Glomerular endothelial cell (primary cell): Measurements from ENCODE around the gene MRPL50. TPM values are rescaled to one million over a fixed set of nuclear protein-coding genes. Genes with fewer than 3 reads are reported as not detected.
A peak's percentile ranks its signal among the peaks of the same experiment; 100 is the strongest.

Experiments used
- DNase-seq: peaks from one replicate; pipeline ENCODE4 v3.0.0-alpha.2; 2011; ENCODE audit warnings: low read depth, low spot score; ENCODE audit errors: extremely low read depth
- total RNA-seq: library from RNA; depleted of rRNA; stranded (reverse); fragments of >200 nt; gene quantifications from 2 replicates; pipeline ENCODE4 v1.2.3, GENCODE V29; 2015

The MRPL50 gene
- total RNA-seq: 11.4 and 12.8 TPM in 2 replicates

DNA sequence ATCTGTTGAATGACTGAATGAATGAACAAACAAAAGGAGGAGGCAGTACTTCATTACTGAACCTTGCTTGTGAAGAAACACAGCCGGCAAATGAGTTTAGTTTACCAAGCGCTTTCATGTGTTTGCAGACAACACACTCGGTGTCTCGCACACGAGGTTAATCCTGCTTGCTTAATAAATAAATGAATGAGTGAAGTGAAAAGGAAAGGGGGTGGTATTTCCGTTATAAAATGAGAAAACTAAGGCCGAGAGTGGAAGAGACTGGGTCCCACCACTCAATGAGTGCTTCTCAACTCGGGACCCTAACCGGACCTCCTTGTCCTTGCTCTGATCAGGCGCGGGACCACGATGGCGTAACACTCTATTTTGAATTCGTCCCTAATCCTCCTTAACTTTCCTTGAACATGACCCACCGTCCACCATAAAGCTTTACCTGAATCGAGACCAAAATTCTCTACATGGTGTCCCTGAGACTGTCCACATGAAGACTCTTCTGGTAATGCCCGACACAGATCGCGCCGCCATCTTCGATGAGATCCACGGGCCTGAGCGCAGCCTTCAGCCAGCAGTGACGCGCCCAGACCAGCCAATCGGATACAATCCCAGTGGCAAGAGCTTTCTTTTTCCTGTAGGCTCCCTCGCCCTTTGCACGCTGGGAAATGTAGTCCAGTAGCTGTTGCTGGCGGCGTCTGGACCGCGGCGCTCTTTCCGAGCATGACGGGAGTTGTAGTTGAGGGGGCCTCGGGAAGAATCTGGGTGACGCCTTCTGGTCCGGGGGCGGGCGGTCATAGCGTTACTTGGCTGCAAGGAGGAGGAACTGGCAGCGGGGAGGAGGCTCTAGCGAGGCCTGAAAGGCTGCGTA, at the start of gene MRPL50, which contains the start of gene ZNF189:
TSS of gene MRPL50 (minus strand) at position 551 of the 862 bp plus-strand sequence. CDS start at position 525, 26 bp downstream.
TSS of gene ZNF189 (plus strand) at position 784 of the 862 bp plus-strand sequence. CDS start 306 bp downstream, outside the sequence.
- DNase-seq: peak; percentile 88

- no peak for DNase-seq
These were observed 48.3 kb upstream of the MRPL50 start for GRCh38 chr9:101446732-101447131.

DNA sequence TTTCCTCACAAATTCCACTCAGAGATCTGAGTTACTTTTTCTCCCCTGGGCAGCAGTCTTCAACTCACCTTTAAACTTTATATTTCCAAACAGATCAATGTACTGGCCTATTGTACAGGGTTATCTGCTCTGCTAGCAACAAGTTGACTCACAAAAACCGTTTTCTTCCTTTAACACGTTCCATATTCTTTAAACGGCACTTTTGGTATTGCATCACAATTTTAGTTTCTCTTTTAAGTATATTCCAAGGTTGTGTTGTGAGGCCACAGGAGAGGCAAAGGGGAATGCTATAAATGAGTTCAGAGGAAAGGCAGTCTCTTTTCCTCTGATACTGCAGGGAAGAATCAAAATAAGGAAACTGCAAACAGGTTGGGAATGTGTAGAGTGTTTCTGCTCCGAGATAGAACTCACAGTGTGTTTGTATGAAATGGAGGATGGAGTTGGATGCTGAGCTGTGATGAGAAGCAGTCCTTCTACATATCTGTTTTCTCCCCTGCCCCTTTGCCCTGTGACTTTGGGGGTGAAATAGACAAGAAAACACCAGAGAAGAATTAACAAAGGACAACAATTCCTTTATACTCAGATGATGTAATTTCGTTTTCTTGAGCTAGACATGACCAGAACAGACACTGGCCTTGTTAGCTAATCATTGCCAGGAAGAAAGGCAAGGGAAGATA, 47.1 kb upstream of the MRPL50 start:
- no peak for DNase-seq

- no peak for DNase-seq
These were observed 45.0 kb upstream of the MRPL50 start for GRCh38 chr9:101443364-101443771.

- no peak for DNase-seq
These were observed 44.3 kb upstream of the MRPL50 start for GRCh38 chr9:101442736-101443135.

DNA sequence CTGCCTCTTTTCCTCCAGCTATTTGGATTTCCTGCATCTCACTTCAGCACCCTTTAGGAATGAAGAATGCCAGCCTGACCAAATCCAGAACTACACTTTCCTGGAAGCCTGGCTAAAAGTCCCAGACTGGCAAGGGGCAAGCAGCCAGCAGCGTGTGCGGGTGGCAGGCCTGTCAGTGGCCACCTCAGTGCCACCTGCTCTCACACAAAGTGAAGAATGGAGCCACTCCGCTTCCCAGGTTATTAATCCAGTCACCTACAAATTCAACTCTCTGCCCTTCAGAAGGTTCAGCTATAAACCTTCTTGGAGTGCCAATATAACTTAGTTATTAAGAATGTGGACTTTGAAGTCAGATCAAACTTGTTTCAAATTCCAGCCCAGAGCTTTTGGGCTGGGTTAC, 43.9 kb upstream of the MRPL50 start:
- DNase-seq: no peak

- DNase-seq: no peak
These were observed 42.4 kb upstream of the MRPL50 start for GRCh38 chr9:101440714-101441230.

DNA sequence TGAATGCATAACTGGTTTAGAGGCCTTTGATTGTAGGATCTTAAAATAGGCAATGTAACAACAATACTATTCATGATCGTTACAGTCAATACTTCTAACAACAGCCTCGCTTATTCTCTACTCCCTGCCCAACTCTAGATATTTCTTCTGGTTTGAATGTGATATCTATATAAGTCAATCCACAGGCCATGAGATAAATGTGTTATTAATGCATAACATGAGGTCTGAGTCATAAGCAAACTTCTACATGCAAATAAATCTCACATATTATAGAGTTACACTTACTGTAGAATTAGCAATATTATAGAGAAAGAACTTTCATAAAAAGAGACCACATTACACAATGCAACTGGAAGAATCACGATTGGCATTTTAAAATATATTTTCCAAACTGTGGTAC, 40.1 kb upstream of the MRPL50 start:
- DNase-seq: no peak

DNA sequence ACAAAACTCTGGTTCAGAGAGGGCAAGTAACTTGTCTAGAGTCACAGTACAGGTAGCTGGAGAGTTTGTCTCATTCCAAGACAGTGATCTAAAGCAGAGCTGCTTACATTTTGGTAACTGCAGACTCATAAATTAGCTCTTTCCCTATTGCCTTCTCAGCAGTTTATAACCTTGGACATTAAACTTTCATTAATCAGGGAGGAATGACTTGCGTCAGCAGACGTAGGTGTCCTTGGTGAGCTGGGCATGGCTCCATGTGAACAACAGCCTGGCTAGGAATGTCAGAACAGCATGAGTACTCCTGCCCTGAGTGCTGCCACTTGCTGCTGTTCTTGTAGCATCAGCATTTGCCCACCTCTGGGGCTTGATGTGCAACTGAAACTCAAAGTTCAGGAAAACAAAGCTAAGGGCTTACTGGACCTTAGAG, 39.4 kb upstream of the MRPL50 start:
- no peak for DNase-seq

GRCh38 chr9:101435601-101436079, 37.2 kb upstream of the MRPL50 start, which contains the start of gene ALDOB:
Gene ALDOB, minus strand, starts transcription at chr9:101435774. Its CDS starts 4,887 bp downstream, at chr9:101430887.
- no peak for DNase-seq

GRCh38 chr9:101434998-101435397, 36.6 kb upstream of the MRPL50 start:
- DNase-seq: no peak

- DNase-seq: no peak
These were observed 34.8 kb upstream of the MRPL50 start for GRCh38 chr9:101433229-101433628.

GRCh38 chr9:101432740-101433139, 34.3 kb upstream of the MRPL50 start:
- DNase-seq: no peak

DNA sequence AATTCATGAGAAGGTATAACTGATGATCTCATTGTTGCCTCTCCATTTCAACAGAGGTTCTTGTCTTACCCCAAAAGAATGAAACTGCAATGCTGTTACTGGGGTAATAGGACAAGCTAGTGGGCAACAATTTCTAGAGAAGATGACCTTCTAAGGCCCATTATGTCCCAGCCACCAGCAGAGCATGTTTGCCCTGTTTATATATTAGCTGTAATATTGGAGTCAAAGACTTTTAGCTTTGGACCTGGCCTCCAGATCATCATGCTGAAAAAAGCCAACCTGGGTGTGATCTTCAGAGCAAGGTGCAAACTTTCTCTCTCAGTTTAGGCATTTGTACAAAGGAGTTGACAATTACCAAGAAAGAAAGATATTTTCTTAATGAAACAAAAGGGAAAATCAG, 33.8 kb upstream of the MRPL50 start:
- no peak for DNase-seq

- DNase-seq: no peak
These were observed 31.3 kb upstream of the MRPL50 start for GRCh38 chr9:101429736-101430135.

GRCh38 chr9:101428909-101429308, 30.5 kb upstream of the MRPL50 start:
- DNase-seq: no peak

GRCh38 chr9:101427957-101428655, 29.7 kb upstream of the MRPL50 start:
- DNase-seq: no peak

DNA sequence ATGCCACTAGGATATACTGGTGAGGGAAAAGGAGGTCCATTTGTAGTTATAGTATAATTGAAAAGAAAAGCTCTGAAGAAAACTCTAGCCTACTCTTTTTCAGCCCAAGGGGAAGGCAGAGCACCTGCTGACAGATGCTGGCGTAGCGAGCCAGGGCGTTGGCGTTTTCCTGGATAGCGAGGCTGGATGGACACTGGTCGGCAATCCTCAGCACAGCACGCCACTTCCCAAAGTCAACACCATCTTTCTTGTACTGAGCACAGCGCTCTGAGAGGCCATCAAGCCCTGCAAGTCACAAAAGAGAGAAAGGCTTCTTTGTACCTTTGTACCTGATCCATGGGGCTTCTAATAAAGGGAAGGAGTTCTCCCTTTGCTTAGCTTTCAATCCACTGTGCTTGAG, 28.9 kb upstream of the MRPL50 start:
- DNase-seq: no peak

GRCh38 chr9:101421653-101422065, 23.2 kb upstream of the MRPL50 start:
- no peak for DNase-seq

- no peak for DNase-seq
These were observed 21.4 kb upstream of the MRPL50 start for GRCh38 chr9:101419863-101420262.
